Subcutaneous adipose tissue (tissue), 4 donors: ENCODE measurements around the gene GALNT9. TPM values are rescaled to one million over a fixed set of nuclear protein-coding genes. Genes with fewer than 3 reads are reported as not detected.

Source experiments
- small RNA-seq: library from RNA; depleted of rRNA; stranded (forward); fragments of <200 nt; gene quantifications from one replicate; pipeline ENCODE3, GENCODE V24; 2016
- total RNA-seq, 4 donors: library from RNA; depleted of rRNA; stranded (reverse); fragments of >200 nt; gene quantifications; one replicate each; pipeline ENCODE4 v1.1.0, GENCODE V29; 2016
- TF ChIP-seq, protein P1 (sequence below): fragments of 450-650 bp; IDR thresholded peaks from one replicate; pipeline ENCODE4 v1.5.1; 2016; ENCODE audit warnings: low read depth, mild to moderate bottlenecking, control low read depth, antibody characterized with exemption, moderate library complexity

The GALNT9 gene
- total RNA-seq, 4 donors from 2014 or later: not detected

DNA sequence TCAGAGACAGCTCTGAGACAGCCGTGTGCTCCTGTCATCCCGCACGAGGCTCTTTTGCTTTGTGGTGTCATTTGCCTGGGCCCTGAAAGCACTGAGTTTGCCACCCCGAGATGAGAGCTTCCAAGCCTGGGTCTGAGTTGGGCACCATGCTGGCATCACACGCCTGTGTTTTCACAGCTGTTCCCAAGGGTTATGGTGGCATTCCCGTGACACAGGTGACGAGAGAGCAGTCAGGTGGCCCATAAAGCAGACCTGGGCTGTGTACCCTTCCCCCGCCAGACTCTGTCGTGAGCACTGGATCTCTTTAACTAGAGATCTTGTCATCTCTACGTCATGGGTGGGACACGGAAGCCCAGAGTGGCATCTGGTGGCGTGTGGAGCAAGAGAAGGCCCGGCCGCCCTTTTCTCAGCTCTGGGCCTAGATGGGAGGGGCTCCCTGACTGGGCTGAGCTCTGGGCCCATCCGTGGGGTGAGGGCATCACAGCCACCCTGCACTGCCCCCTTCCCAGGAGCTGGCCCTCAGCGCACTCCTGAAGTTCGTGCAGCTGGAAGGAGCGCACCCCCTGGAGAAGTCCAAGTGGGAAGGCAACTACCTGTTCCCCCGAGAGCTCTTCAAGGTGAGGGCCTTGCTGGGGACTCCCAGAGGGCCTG lies 182.5 kb downstream of the GALNT9 start:
- TF ChIP-seq, protein P1, sequence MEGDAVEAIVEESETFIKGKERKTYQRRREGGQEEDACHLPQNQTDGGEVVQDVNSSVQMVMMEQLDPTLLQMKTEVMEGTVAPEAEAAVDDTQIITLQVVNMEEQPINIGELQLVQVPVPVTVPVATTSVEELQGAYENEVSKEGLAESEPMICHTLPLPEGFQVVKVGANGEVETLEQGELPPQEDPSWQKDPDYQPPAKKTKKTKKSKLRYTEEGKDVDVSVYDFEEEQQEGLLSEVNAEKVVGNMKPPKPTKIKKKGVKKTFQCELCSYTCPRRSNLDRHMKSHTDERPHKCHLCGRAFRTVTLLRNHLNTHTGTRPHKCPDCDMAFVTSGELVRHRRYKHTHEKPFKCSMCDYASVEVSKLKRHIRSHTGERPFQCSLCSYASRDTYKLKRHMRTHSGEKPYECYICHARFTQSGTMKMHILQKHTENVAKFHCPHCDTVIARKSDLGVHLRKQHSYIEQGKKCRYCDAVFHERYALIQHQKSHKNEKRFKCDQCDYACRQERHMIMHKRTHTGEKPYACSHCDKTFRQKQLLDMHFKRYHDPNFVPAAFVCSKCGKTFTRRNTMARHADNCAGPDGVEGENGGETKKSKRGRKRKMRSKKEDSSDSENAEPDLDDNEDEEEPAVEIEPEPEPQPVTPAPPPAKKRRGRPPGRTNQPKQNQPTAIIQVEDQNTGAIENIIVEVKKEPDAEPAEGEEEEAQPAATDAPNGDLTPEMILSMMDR: no peak

Small RNA genes lying within 50 kb of the gene (small RNA-seq; reads per million reads assigned to genes)
- gene AC138466.3: not detected

Other genes starting within 250 kb of the GALNT9 start
- gene DDX51, start 185.3 kb downstream of the GALNT9 start, total RNA-seq: 10 to 100 TPM in 2 of 4 donors, 1 to 10 TPM in 2; 6.8 to 18.6 (median 9.5) TPM
- gene NOC4L, start 185.1 kb downstream of the GALNT9 start, total RNA-seq: 10 to 100 TPM in 1 of 4 donors, 1 to 10 TPM in 3; 5.4 to 10.2 (median 7.5) TPM
- gene FBRSL1, start 160.6 kb upstream of the GALNT9 start, total RNA-seq: 1 to 10 TPM; 2.4 to 8.5 (median 5.0) TPM